Activated naive CD4-positive, alpha-beta T cell treated with anti-CD3 and anti-CD28 coated beads, Interleukin-2, amount 50 U/mL, for 16 hours (primary cell): ENCODE measurements around the gene EXOC4.
"Not testable (repeated sequence)": the region's sequence is repeated elsewhere in the genome, so short reads cannot be mapped to it uniquely, and the experiment has no call there.

Source experiments
- DNase-seq: peaks from one replicate; pipeline ENCODE4 v3.0.0-alpha.2; 2020

EXOC4 gene

DNA sequence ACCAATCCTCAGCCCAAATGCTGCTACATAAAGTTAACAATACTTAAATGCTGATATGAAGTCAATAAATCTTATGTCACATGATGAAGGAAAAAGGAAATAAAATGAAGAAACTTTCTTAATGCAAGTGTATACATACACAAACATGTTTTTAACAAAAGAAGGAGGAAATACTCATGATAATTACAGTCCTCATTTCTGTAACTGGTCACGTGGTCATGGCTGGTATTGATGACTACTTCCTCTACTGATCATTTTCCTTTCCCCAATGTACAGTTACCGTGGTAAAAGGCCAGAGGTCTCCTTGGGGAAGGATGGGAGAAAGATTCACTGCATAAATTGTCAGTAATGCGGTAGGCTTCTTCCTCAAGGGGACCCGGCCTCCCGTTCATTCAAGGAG, 390.8 kb downstream of the EXOC4 start:
- DNase-seq: not testable (repeated sequence)

GRCh38 chr7:133645884-133646391, 393.1 kb downstream of the EXOC4 start:
- no peak for DNase-seq

DNA sequence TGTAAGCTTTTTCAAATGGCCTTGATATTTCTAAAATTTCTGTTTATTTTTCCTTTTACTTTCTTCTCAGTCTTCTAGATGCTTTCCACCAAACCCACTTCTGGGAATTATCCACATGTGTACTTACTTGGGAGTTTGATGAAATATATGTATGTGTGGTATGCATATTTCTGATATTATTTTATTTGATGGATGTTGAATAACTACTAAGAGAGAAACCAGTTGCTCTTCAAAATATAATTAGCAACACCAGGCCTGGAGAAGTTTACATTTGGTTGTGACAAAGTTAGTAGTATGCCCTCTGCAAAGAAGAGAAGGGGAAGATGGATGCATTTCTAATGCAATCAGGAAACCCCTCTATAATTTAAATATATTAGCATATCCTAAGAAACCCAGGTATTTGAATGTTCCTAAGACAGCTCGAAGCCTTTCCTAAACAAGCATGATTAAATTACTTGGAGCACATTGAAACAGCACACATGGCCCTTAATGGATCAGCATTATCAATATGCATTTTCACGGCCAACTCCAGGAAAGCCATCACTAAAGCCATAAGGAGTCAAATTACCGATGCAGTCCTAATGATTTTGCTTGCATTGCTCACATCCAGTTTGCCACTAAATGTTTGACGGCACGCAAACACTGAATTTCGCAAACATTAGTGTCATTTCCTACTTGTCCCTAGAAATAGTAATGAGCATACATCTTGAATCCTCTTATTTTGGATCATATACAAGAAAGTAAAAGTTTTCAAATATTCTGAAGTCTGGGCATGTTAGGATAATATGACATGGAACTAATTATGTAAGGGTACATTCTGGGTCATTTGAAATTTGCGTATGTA, 393.8 kb downstream of the EXOC4 start:
- DNase-seq: no peak

DNA sequence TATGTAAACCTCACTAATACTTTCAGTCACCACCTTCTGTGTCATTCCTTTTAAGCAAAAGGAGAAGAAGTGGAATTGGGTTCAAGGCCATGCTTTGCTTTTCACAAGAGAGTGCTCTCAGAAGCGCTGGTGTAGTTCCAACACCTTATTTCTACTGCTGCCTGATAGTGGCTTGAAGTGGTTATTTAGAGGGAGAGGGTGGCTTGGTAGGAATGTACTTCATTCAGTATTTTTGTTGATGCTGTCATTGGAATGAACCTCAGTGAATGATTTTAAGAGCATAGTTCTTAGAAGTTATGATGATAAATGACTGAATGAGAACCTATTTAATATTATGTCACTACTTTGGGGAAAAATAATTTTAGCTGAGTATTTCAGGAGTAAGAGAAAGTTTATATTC, 396.7 kb downstream of the EXOC4 start:
- no peak for DNase-seq

- DNase-seq: no peak
Observed at GRCh38 chr7:133650069-133650468, 397.2 kb downstream of the EXOC4 start.

DNA sequence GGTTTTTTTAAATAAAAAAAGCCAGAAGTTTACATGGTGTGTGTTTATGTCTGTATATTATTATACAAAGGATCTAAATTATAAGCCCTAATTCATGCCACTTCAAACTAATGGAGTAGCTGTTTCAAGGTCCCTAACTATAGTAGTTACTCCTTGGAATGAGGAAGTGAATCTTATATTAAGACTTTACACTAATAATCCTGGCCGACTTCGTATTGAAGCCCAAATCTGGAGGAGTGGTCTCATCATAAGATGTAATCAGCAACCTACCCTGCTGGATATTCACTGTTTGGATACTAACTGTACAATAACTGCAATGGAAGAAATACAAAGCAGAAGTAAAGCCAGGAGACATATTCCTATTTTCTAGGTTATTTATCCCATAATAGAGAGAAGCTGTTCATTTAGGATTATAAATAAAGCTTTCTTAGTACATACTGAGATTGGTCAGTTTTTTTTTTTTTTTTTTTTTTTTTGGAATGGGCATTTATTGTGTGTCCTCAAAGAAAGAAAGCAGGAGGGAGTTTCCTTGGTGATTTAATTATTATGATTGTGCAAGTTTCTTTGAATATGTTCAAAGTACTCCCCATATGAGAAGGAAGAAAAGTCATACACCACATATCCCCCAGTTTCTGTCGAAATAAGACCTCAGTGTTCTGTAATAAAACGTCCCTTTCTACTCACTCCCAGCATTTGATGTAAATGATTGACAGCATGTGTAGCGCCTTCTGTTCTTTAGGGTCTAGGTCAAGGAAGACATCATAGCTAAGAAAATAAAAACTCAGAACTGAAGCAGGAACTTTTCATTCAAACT, 397.8 kb downstream of the EXOC4 start:
- no peak for DNase-seq

DNA sequence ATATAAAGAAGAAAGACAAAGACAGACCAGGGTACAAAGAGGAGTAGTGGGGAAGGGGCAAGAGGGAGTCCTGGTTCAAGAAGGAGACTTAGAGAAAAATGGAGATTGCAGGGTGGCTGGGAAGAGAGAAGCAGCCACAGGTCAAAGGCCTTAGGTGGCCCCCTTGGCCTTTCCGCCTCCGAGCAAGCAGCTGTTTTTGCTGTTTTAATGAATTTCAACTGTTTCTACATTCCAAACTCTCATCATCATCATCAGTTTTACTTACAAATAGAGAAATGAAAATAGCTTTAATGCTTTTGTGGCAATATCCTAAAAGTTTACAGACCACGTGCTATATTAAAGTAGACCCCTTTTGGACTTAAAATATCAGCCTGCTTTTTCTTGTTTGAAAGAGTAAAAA, 399.7 kb downstream of the EXOC4 start:
- no peak for DNase-seq

- no peak for DNase-seq
Observed at GRCh38 chr7:133654547-133654946, 401.7 kb downstream of the EXOC4 start.

DNA sequence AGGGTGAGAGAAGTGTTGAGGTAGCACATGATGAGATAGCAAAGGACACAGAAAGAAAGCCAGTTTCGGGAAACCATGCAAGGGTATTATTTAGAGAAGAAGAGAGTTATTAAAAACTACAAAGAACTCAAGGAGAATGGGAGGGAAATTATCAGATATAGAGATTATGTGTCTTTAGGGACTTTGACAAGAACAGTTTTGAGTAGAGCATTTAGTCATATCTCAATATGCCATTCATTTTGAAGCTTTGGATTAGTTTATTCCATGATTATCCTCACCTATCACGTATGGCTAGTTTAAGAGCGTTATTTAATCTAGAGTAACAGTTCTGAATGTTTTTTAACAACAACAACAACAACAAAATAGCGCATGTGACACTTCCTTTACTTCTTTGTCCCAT, 409.4 kb downstream of the EXOC4 start:
- DNase-seq: no peak

DNA sequence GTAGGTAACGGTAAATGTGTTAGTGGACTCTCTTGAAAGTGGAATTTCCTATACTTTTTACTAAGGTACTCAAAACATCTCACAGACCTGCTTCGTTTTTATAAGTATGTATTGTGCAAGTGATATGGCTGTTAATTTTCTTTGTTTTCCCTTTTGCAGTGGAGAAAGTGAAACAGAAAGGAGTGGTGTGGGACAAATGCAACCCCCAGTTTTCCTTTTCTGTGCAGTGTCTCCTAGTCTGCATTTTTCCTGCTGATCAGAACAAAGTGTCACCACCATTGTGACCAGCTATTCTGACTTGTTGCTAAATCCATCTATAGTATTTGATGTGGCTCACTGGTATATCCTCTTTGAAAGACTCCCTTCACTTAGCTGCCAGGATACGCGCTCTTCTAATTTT, 410.0 kb downstream of the EXOC4 start:
- no peak for DNase-seq

DNA sequence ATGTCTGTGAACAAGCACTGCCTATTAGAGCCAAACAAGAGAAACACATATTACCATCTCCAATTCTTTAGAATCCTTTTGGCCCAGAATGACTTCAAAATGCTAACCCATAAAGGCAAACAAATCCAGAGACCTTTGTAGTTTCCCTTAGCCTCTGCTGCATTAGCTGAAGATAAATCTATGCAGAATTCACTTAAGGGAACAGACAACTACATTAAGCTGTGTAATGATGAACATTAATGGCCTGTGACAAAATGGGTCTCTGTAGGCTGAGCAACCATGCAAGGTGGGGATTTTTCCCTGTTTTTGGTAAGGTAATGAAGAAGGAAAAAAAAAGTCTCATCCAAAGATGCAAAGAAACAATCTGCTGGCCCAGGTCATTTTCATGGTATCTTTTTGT, 411.6 kb downstream of the EXOC4 start:
- DNase-seq: no peak

- no peak for DNase-seq
Observed at GRCh38 chr7:133668296-133669060, 415.6 kb downstream of the EXOC4 start.

DNA sequence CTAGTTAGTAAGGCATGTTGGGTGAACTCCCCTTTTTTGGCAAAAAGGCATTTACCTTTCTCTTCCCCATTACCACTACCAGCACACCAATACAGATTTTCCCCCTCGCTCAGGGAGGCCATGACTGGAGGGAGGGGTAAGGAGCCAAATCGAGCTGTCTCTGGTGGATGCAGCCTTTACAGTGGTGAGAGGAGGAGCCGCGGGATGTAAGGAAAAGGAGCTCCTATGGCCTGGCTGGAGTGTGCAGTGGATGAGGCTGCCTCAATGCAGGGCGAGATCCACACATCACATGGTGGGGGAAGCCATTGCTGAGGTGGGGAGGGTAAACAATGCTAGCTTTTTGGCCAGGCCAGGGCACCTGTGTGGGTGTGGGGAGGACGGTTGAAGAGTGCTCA, 416.2 kb downstream of the EXOC4 start:
- DNase-seq: no peak

GRCh38 chr7:133670250-133670649, 417.4 kb downstream of the EXOC4 start:
- no peak for DNase-seq

DNA sequence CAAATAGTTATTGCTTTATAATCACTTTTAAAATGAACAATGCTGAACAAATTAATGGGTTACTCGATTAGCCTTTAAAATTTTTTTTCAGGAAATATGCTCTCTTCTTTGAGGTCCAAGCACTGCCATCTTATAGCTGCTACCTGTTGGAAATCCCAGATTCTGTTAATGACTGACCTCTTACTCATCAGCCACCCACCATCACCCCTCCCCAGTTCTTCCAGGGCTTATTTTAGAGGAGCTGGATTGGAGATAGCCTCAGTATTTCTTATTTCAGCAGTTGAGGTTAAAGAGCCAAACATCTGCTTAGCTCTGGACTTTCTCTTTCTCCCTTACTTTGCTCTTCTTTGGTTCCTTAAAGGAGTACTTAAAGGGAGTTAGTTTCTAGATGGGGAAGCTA, 420.0 kb downstream of the EXOC4 start:
- DNase-seq: no peak

DNA sequence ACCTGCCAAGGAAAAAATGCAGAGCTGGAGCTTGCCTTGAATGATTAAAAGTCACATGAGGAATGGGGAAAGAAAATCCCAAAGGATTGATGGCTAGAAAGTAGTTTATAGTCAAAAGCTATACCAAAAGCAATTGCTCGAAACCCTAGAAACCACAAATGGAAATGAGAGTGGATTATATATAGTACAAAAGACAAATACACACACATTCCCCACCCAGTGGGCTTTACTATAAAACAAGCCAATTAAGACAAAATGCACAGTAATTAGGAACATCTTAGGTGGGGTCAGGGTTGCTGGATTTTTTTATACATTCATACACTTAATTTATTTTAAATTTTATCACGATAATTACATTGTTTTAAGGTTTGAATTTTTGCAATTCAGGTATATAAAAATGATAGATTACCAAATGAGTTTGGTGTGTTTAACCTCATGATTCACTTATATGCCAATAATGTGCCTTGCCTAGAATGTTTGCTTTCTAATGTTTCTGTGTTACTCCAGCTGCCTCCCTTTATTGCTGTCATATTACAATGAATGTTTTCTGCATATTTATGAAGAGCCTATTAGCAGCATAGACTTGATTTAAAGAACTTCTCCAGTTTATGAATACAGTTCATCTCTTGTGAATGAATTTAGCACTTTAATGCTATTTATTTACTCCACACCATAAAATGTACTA, 421.3 kb downstream of the EXOC4 start:
- DNase-seq: no peak

GRCh38 chr7:133675510-133676218, 422.8 kb downstream of the EXOC4 start:
- no peak for DNase-seq

- no peak for DNase-seq
Observed at GRCh38 chr7:133676805-133677370, 424.0 kb downstream of the EXOC4 start.

- no peak for DNase-seq
Observed at GRCh38 chr7:133678137-133678814, 425.4 kb downstream of the EXOC4 start.

DNA sequence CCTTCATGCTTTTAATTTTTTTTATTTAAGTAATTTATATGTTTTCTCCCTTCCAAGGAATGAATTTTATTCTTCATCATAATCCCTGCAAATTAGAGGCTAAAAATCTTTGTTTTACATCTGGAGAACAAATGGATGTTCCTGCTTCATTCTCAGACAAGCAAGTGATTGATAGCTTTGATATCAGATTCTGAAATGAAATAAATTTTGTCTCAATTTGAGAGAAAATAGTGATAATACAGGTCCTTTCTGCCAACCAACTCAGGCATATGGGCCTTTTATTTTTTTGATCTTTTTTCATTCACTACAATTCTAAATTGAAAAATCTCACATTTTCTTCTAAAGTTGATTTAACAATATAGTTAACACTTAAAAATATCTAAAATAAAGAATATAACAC, 427.1 kb downstream of the EXOC4 start:
- no peak for DNase-seq

DNA sequence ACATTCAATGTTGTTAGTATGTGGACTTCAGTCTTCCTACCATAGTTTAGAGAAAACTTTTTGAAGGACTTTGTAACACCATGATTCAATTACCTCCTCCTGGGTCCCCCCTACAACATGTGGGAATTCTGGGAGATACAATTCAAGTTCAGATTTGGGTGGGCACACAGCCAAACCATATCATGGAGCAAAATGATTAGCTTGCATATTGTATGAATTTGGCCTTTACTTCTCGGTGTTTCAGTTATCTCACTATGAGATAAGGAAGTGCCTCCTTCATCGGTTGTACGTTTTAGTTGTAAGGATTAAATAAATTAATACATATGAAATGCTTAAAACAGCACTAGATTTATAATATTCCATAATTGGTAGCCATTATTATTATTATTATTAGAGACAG, 428.7 kb downstream of the EXOC4 start:
- DNase-seq: no peak
